ENCODE measurements around the gene KIN. TPM values are rescaled to one million over a fixed set of nuclear protein-coding genes. Genes with fewer than 3 reads are reported as not detected.

KIN gene
- total RNA-seq, 2 experiments from 2014 or later: 6.5 to 8.6 TPM

- Mint-ChIP-seq H3K4me3 (no peak overlapping the region), H3K27ac (no peak overlapping the region), H3K36me3 (ENCODE audit: low read depth) (no peaks in the 10 kb centered on the region), H3K9me3 (no peaks in the 10 kb centered on the region), H3K27me3 (peaks cover 16% of the 10 kb centered on the region), H3K4me1 (ENCODE audit: low read depth) (no peaks in the 10 kb centered on the region)
- no peaks in the 10 kb centered on the region for H3K4me1 ChIP-seq (ENCODE audit: insufficient read depth, low read length)
- POLR2A ChIA-PET: no interaction called here
- DNase-seq (no peak), ATAC-seq (ENCODE audit: poor library complexity) (no peak)
- CTCF ChIA-PET: no interaction called here
- no peak overlapping the region for H3K4me3 ChIP-seq (ENCODE audit: low read length)
- H3K27me3 ChIP-seq (ENCODE audit: control insufficient read depth in 1 of 2, insufficient read depth in 2 of 2, low read length in 2 of 2): no peaks in the 10 kb centered on the region
- no peaks in the 10 kb centered on the region for H3K36me3 ChIP-seq (ENCODE audit: insufficient read depth, low read length)
- intact Hi-C loops (cut with DNase I, micrococcal nuclease): no loop called here
- no peak overlapping the region for H3K27ac ChIP-seq (ENCODE audit: low read depth in 1 of 2, low read length in 2 of 2)
- no peak for TF ChIP-seq CTCF (IDR thresholded peaks at IDR 0.05)
- no peaks in the 10 kb centered on the region for H3K9me3 ChIP-seq (ENCODE audit: control insufficient read depth in 1 of 2, insufficient read depth in 1 of 2, low read length in 2 of 2)
These were observed 53.0 kb downstream of the KIN start for GRCh38 chr10:7734821-7735220.

- H3K27ac Mint-ChIP-seq: no peak overlapping the region
- H3K4me1 Mint-ChIP-seq (ENCODE audit: low read depth): no peaks in the 10 kb centered on the region
- TF ChIP-seq CTCF (IDR thresholded peaks at IDR 0.05): no peak
- Histone ChIP-seq H3K9me3 (ENCODE audit: control insufficient read depth in 1 of 2, insufficient read depth in 1 of 2, low read length in 2 of 2) (peaks cover 0 to 3% of the 10 kb centered on the region in 2 experiments), H3K4me3 (ENCODE audit: low read length) (no peak overlapping the region), H3K27ac (ENCODE audit: low read depth in 1 of 2, low read length in 2 of 2) (no peak overlapping the region), H3K4me1 (ENCODE audit: insufficient read depth, low read length) (no peaks in the 10 kb centered on the region), H3K36me3 (ENCODE audit: insufficient read depth, low read length) (no peaks in the 10 kb centered on the region), H3K27me3 (ENCODE audit: control insufficient read depth in 1 of 2, insufficient read depth in 2 of 2, low read length in 2 of 2) (peaks cover 0 to 3% of the 10 kb centered on the region in 2 experiments)
- intact Hi-C loops (cut with DNase I, micrococcal nuclease): no loop called here
- ChIA-PET POLR2A (no interaction called here), CTCF (no interaction called here)
- H3K4me3 Mint-ChIP-seq: no peak overlapping the region
- no peak for ATAC-seq (ENCODE audit: poor library complexity)
- no peaks in the 10 kb centered on the region for H3K9me3 Mint-ChIP-seq
- peaks cover 14% of the 10 kb centered on the region for H3K27me3 Mint-ChIP-seq
- no peaks in the 10 kb centered on the region for H3K36me3 Mint-ChIP-seq (ENCODE audit: low read depth)
- no peak for DNase-seq
These were observed 64.8 kb downstream of the KIN start for GRCh38 chr10:7722927-7723529.

GRCh38 chr10:7720478-7720877 lies 67.3 kb downstream of the KIN start:
- no peak overlapping the region for H3K27ac ChIP-seq (ENCODE audit: low read depth in 1 of 2, low read length in 2 of 2)
- H3K9me3 ChIP-seq (ENCODE audit: control insufficient read depth in 1 of 2, insufficient read depth in 1 of 2, low read length in 2 of 2): peaks cover 0 to 3% of the 10 kb centered on the region in 2 experiments
- intact Hi-C loops (cut with DNase I, micrococcal nuclease): no loop called here
- H3K36me3 Mint-ChIP-seq (ENCODE audit: low read depth): no peaks in the 10 kb centered on the region
- ATAC-seq (ENCODE audit: poor library complexity) (no peak), DNase-seq (no peak)
- no peaks in the 10 kb centered on the region for H3K4me1 Mint-ChIP-seq (ENCODE audit: low read depth)
- H3K27ac Mint-ChIP-seq: no peak overlapping the region
- H3K27me3 Mint-ChIP-seq: peaks cover 17% of the 10 kb centered on the region
- ChIA-PET CTCF (no interaction called here), POLR2A (no interaction called here)
- H3K4me1 ChIP-seq (ENCODE audit: insufficient read depth, low read length): no peaks in the 10 kb centered on the region
- H3K36me3 ChIP-seq (ENCODE audit: insufficient read depth, low read length): no peaks in the 10 kb centered on the region
- H3K27me3 ChIP-seq (ENCODE audit: control insufficient read depth in 1 of 2, insufficient read depth in 2 of 2, low read length in 2 of 2): peaks cover 0 to 9% of the 10 kb centered on the region in 2 experiments
- no peaks in the 10 kb centered on the region for H3K9me3 Mint-ChIP-seq
- TF ChIP-seq CTCF (IDR thresholded peaks at IDR 0.05): no peak
- H3K4me3 ChIP-seq (ENCODE audit: low read length): no peak overlapping the region
- H3K4me3 Mint-ChIP-seq: no peak overlapping the region

Data from CD4-positive, alpha-beta T cell (primary cell).